NCI-H748 (cell line): ENCODE results near the gene COG2.
"Not testable (repeated sequence)": the region's sequence is repeated elsewhere in the genome, so short reads cannot be mapped to it uniquely, and the experiment has no call there.

Source experiments
- DNase-seq: peaks from one replicate; lab custom pipeline; 2025; ENCODE audit not compliant: unreplicated experiment; lab: John Stamatoyannopoulos, UW

COG2 gene

DNA sequence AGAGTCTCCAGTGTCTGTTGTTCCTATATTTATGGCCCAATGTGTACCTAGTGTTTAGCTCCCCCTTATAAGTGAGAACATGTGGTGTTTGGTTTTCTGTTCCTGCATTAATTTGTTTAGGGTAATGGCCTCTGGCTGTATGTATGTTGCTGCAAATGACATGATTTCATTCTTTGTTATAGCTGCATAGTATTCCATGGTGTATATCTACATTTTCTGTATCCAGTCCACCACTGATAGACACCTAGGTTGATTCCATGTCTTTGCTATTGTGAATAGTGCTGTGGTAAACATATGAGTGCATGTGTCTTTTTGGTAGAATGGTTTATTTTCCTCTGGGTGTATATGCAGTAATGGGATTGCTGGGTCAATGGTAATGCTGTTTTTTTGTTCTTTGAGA, 56.7 kb downstream of the COG2 start:
- not testable (repeated sequence) for DNase-seq

DNA sequence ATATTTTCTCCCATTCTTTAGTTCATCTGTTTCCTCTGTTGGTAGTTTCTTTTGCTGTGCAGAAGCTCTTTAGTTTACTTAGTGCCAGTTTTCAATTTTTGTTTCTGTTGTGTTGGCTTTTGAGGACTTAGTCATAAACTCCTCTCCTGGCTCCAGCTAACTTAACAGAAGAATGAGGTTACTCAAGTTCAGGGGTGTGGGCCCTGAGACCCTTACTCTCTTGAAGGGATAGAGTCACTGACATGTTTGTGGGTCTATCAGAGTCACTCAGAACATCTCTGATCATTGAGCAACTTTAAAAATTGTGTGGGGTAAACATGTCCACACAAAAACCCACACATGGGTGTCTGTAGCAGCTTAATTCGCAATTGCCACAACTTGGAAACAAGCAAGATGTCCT, 57.4 kb downstream of the COG2 start:
- DNase-seq: no peak

DNA sequence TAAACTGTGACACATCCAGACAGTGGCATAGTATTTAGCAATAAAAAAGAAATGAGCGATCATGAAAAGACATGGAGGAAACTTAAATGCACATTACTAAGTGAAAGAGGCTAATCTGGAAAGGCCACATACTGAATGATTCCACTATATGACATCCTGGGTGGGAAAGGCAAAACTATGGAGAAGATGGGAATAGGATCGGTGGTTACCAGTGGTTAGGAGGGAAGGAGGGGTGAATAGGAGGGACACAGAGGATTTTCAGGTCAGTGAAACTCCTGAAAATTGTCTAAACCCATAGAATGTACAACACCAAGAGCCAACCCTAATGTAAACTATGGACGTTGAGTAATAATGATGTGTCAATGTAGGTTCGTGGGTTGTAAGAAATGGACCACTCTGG, 57.9 kb downstream of the COG2 start:
- no peak for DNase-seq

- DNase-seq: no peak
Measured at GRCh38 chr1:230701434-230701833, 59.2 kb downstream of the COG2 start.

DNA sequence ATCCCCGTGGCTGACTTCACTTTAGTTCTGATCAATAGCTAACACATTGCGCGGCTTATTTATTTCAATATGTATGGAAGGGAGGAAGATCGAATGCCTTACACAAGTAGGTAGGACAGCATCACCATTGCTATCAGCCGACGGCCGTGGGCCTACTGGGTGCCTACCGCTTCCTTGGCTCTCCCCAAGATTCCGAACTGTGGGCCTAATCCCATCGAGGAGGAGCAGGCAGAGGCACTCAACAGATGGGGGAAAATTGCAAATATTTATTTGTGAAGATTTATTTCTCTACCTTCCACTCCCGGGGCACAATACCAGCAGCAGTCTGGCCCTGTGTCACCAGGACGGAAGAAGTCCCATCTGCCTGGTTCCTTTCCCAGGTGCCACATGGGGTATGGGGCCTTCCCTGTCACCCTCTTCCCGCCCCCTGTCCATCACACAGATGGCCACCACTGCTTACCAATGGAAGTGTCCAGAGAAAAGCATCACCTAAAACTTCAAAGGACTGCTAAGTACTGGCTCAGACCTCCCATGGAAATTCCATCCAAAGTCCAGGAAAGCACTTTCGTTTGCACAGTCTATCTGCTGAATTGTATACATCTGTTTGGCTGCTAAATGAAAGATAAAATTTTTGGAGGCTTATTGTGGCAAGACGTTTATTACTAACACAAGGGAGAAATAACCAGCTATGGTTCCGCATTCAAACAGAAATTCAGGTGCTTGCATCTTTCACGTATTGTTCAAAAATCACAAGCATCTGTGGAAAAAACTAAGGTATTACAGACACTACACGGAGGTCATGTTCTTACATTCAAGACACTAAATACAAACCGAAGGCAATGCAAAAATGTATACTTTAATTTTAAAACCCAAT, 59.9 kb downstream of the COG2 start:
- DNase-seq: no peak

GRCh38 chr1:230702934-230703678, 60.8 kb downstream of the COG2 start:
- peak; percentile 6 for DNase-seq

DNA sequence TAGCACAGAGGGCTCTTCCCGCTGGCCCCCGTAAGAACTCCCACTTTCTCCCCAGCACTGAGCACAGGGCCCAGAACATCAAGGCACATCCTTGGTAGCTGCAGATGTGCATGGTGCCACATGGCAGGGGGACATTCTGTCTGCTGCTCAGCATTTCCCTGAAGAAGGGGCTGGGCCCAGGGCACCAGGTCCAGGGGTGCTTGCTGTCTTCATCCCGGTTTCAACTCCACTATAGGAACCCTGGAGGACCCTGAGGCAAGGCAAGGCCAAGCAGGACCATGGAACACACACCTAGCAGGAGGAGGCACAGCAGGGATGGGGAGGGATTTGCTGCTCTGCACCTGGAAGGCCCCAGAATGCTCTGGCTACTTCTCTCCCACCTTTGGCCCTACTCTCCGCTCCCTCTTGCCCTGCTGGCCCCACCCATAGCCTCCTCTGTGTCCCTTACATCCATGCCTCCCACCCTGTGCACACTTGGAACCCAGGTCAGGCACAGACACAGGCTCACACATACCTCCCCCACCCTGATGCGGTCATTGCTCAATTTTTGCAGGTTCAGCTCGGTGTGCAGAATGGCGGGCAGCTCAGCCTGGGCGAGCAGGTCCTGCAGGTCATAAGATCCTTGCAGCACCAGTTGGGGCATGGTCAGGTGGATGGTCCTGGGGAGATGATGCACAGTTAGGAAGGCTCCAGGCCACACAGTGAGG, 61.6 kb downstream of the COG2 start:
- DNase-seq: no peak

DNA sequence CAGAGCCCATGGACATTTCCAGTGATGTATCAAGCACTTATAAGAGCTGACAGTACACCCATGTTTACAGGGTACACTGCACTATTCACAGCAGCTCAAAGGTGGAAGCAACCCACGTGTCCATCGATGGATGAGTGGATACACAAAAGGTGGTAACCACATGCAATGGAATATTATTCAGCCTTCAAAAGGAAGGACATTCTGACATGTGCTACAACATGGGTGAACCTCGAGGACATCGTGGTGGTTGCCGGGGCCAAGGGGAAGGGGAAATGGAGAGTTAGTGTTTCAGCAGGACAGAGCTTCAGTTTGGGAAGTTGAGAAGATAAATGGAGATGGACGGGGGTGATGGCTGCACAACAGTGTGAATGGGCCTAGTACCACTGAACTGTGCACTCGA, 62.5 kb downstream of the COG2 start:
- DNase-seq: no peak

DNA sequence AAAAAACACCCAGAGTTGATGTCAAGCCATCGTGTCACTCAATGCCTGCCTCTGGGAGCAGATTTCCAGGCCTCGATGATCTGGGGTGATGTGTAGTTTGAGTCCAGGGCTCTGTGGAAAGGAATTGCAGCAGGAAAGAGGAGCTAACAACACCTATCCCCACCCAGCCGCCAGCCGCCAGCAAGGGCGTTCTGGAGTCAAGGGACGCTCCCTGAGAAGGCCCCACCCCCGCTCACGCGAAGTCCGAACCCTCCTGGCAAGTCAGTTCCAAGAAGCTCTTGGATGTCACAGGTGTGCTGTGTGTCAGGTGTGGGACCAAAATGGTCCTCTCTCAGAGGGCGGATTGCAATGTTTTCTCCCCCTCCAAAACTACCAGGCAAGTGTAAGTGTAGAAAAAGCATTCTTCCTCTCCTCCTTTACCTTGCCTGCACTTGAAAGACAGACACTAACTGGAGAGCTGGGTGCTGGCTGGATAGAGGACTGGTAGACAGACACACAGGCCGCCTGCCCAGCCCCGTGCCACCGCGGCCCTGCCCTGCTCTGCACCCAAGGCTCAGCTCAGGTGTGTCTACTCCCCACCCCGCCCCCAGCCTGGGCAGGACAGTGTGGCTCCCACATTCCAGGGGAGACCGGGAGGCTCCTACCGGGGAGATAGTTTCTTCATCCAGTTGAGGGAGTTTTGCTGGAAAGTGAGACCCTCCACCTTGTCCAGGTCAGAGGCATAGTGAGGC, 63.2 kb downstream of the COG2 start:
- no peak for DNase-seq

- DNase-seq: no peak
Measured at GRCh38 chr1:230706020-230706699, 63.9 kb downstream of the COG2 start.

GRCh38 chr1:230706887-230707731, 64.8 kb downstream of the COG2 start:
- DNase-seq: no peak

DNA sequence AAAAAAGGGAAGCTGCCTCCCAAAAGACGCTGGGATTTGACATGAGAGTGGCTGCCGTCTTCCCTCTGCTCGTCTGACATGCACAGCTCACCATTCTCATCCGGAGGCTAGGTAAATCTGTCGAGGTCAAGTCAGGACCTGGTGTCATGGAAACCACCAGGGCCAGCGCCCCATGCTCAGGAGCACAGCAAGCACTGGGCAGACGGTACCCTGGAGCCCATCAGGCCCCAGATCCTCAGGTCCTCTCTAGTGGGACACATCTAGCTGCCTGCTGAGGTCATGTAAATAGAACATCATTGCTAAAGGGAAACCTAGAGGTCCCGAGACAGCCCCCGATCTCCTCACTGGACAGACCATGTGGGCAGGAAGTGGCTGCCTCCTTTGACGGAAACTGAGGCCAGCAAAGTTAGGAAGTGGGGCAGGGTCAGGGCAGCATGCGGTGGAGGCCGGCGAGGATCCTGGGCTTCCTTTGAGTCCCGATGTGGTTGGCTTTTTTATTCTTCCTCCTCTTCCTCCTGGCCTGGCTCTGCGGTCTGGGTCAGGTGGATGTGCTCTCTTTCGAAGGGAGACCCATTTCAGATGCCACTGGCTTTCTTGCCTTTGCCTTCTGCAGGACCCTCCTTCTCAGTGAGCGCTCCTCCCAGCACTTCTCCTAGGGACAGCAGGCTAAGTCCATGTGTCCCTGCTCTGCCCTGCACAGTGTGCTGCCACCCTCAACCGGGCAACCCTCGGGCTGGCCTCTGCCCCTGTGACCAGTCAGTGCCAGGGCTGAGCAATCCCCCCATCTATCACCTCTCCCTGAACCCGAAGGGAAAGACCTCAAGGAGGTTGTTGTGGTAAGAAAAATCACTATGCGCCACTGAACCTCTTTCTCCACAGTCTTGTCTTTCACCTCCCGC, 65.7 kb downstream of the COG2 start:
- no peak for DNase-seq

DNA sequence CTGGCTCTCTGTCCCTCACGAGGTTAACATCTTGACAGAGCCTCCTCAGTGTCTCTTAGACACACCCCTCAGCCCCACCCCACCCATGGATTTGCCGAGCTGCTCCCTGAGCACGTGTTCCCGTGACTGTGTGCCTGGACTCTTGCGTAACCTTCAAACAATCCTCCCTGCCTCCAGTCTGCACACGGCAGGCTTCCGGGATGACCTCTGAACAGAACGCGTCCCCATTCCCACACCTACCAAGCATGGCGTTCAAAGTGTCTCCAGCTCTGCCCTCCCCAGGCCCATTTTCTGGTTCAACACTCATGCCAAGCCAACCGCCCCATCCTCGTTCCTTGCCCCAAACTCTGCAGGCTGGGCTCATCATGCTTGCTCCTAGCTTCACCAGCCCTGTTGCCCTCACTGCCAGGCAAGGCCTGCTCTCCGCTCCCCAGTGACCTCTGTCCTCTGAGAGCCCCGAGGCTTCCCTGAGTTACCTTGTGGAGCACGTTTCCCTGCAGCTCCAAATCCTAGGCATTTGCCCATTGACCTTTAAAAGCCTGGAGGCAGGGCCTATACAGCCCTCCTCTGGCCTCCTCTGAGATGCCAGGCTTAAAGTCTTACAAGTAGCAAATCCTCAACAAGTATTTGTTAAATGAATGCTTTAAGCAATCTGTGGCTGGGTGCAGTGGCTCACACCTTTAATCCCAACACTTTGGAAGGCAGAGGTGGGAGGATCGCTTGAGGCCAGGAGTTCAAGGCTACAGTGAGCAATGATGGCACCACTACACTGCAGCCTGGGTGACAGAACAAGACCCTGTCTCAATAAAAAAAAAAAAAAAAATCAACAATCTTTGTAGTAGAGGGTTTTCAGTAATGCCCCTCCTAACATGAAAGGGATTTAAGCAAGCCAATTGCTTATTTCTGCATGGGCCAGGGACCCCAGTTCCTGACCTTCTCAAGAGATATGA, 66.6 kb downstream of the COG2 start:
- DNase-seq: no peak

DNA sequence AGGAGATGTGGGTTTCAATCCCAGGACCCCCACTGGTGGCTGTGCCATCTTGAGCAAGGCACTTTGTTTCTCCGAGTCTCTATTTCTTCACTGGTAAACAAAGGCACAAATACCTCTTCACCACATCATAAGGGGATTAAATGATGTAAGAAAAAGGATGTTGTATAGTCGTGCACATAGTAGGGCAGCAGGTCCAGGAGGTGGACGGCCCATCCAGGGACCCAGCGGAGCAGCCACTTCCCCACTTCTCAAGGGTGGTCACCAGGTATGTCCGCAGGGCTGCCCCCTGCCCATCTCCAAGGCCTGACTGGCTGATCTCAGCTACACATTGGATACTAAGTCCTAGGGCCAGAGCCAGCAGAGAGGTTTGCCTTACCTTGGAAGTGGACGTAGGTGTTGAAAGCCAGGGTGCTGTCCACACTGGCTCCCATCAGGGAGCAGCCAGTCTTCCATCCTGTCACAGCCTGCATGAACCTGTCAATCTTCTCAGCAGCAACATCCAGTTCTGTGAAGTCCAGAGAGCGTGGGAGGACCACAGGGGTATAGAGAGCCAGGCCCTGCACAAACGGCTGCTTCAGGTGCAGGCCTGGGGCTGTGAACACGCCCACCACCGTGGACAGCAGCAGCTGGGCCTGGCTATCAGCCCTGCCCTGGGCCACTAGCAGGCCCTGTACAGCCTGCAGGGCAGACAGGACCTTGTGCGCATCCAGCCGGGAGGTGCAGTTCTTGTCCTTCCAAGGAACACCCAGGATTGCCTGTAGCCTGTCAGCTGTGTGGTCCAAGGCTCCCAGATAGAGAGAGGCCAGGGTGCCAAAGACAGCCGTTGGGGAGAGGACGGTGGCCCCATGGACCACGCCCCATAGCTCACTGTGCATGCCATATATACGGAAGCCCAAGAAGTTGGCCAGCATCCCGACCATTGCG, 67.6 kb downstream of the COG2 start:
- DNase-seq: no peak

DNA sequence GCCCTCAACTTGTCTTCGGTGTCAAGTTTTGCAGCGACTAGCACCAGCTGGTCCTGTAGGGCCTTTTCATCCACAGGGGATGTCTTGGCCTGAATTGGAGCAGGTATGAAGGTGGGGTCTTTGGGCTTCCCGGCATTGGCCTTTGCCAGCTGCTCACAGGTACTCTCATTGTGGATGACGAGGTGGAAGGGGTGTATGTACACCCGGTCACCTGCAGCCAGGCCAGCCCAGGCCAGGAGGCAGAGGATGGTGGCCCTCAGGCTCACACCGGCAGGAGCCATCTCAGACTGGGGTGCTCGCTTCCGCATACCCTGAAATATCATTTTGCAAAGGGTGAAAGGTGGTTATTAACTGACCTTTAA, 68.2 kb downstream of the COG2 start:
- no peak for DNase-seq

DNA sequence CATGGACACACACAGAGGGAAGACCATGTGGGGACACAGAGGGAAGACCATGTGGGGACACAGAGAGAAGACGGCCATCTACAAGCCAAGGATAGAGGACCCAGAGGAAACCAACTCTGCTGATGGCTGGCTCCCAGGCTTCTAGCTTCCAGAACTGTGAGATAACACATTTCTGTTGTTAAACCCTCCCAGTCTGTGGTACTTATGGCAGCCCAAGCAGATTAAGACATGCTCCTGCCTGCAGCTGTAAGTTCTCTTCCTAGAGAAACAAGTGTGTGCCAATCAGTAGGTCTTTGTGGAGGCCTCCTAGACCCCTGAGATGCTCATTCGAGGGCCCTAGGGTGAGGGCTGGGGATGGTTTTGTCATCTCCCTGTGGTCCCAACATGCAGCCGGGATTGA, 69.0 kb downstream of the COG2 start:
- DNase-seq: no peak
